Activated CD8-positive, alpha-beta memory T cell treated with anti-CD3 and anti-CD28 coated beads, Interleukin-2, amount 50 U/mL, for 48 hours (primary cell): Measurements from ENCODE around the gene AATF.

Experiments used
- DNase-seq: peaks from one replicate; pipeline ENCODE4 v3.0.0-alpha.2; 2020

The AATF gene

DNA sequence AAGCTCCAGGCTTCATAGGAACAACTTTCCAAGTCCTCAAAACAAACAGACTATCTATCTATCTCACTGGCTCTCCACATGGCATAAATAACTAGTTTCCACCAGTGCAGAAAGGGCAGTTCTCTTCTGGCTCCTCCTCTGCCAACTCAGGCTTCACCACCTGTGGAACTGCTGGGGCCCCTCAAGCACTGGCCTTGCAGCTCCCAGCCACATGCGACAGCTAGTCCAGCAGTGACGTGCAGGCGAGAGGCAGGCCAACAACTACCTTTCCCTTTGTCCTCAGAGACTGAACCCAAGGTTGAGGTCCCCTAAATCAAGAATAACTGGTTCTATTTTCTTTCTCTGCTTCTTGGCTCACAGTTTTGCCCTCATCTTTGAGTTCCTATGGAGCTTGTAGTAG lies 137.6 kb downstream of the AATF start:
- no peak for DNase-seq

DNA sequence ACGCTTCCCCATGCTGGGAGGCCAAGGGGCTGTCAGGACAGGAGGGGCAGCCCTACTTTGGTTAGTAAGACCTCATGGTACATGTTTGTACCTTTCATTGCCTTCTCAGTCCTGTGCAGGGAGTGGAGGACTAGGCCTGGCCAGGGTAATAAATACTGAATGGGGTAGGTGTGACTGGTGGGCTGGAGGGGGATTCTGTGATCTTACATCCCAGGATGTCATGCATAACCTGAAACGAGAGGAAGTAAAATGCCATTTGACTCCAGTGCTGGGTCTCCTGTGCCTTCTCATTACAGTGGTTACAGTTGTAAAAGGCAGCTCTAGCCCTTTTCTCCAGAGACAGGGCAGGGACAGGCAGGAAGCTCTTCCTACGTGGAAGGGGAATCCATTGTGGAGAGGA lies 138.2 kb downstream of the AATF start:
- DNase-seq: no peak

- no peak for DNase-seq
These were observed 138.9 kb downstream of the AATF start for GRCh38 chr17:37087683-37088082.

DNA sequence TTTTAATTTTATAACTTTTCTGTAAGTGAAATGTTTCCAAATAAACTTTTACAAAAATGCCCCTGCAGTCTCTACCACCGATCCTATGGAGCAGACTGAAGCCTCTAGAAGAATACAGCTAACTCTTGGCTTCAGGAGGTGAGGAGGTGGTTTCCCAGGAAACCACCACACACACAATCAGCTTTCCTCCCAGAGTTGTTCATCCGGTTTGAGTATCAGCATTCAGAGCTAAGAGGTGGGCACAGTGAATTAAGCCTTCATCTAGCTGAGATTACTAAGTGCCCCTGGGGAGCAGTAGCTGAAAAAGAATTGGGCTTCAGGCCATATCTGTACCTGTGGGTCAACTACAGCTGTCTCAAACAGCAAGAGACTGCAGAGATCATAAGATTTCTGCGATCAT lies 139.7 kb downstream of the AATF start:
- no peak for DNase-seq

DNA sequence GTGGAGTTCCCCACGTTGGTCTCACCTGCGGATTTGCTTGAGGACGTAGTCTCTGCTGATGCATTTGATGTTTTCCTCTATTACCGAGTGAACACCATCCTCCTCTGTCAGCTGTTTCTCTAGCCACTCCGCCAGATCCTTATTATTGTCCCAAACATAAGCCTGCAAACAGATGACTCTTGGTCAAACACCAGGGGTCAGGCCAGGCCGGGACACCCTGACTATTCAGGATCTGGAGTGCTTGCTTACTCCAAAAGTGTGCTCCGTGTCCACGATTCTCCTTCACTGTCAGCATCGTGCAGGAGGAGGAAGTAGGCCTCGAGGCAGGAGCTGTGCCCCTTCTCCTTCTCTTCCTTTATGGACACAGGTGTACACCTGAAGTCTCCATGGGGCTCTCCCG lies 140.2 kb downstream of the AATF start:
- DNase-seq: no peak

DNA sequence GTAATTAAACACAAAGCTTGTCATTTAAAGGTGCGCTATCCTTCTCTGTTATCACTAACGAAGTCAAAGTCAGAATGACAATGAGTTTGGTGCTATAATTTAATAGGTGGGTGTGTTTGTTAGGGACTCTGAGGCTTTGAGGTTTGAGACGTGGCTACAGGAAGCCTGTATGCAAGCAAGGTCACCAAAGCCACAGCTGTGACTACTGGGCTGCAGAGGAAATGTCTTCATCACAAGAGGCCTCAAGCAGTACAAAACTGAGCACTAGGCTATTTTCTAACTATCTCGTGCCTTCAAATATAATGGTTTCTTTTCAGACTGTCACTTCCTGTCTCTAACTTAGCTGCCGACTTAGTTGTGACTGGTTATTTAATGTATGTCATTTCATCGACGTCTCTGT lies 141.2 kb downstream of the AATF start:
- no peak for DNase-seq

DNA sequence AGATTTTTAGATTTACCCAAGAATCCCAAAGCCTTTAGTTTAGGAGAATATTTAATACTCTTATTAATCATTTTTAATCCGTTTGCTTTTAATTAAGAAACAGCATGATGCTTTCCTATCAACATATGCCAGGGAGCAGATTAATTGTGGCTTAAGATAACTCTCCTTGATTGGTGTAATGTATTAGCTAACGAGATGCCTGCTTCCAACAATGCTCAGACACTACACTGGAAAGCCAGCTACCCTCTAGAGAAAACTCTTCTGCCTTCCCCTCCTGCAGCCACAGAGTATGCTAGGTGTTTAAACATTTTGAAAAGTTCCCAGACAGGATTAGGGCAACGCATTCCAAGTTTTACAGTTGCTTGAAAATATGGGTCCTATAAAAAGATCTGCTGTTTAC lies 142.2 kb downstream of the AATF start:
- no peak for DNase-seq

DNA sequence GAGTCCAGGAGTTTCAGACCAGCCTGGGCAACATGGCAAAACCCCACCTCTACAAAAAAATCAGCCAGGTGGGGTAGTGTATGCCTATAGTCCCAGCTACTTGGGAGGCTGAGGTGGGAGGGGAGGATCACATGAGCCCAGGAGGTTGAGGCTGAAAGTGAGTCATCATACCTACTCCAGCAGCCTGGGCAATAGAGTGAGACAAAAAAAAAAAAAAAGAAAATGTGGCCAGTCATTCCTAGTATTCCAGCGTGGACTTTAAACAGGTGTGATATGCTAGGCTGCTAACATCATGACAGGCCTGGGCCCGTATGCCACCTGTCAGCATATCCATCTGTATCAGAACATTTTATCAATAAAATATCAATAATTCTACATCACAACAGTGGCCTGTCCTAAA lies 143.3 kb downstream of the AATF start:
- no peak for DNase-seq

GRCh38 chr17:37092701-37093100 lies 143.9 kb downstream of the AATF start:
- DNase-seq: no peak

GRCh38 chr17:37094391-37094790 lies 145.6 kb downstream of the AATF start:
- DNase-seq: no peak

DNA sequence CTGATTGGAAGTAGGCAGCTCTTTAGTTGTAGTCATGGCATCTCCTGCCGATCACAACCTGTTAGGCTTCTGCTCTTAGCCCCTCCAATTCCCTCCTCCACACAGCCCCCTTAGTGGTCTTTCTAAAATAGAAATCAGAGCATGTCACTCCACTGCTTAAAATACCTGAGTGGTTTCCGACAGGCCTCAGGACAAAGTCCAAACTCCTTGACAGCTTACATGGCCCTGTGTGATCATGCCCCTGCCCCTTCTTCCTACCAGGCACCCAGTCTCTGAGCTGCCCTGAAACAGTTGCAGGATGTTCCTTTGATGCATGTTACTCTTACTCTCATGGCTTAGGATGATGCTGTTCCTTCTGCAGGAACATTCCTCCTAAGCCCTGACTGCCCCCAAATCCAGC lies 147.3 kb downstream of the AATF start:
- DNase-seq: no peak

DNA sequence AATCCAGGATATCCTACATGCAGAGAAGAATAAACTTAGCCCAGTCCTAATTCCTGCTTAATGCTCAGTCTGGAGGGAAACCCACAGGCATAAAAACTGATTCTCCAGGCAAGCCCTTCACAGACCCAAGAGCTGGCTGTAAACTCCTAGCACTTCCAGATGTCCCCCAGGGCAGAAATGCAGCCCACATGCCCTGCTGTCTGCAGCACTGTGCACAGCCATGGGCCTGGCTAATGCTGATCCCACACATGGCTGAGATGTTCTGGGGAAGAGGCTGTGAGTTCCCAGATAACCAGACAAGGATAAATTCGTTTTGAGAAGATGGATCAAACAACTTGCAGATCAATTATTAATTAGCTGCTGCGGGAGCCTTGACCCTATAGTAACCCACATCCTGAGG lies 148.4 kb downstream of the AATF start:
- no peak for DNase-seq

- DNase-seq: no peak
These were observed 149.4 kb downstream of the AATF start for GRCh38 chr17:37098152-37098551.

- DNase-seq: no peak
These were observed 150.3 kb downstream of the AATF start for GRCh38 chr17:37098910-37099664.

DNA sequence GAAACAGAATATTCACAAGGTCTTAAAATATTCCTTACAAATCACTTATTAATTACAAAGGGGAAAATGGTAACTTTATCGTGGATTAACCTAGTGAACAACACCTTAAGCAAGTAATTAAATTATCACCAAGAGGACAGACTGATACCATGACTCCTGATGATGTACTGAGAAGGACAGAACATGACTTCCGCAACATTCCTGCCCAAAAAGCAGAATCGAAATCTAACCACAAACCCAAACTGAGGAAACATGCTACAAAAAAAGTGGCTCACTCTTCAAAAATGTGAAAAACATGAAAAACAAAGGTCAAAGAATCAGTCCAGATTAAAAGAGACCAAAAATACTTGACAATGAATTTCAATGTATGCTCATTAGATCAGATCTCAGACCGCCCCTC lies 151.5 kb downstream of the AATF start:
- no peak for DNase-seq

DNA sequence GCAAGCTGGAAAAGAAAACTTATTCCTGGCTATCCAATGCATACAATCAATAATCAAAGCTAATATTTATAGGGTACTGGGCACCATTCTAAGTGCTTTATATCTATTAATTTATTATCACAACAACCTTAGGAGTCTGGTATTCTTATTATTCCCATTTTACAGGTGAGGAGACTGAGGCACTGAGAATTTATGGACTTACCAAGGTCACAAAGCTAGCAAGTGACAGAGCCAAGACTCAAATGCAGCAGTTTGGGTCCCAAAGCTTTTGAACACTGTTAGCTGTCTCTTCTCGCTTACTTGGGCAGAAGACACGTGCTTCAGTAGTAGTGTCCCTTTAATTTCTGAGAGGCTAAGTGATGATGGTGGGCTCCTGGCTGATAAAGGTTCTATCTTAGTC lies 152.6 kb downstream of the AATF start:
- DNase-seq: no peak

DNA sequence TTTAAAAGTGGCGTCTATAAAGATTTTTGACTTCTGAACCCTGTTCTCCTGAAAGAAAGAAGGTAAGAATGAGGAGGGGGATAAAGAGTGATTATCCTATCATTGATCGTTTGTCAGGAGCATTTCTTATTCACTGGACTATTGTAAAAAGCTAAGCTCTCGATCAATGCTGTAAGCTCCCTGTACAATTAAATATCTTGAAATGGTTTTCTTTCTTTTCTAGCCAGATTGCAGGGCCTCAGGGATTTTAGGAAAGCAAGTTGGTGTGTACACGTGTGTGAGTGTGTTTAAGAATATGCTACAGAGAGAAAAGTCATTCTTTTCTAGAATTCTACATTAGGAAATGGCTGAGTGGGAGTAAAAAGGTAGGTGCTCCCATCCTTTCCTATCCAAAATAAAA lies 154.5 kb downstream of the AATF start:
- no peak for DNase-seq

DNA sequence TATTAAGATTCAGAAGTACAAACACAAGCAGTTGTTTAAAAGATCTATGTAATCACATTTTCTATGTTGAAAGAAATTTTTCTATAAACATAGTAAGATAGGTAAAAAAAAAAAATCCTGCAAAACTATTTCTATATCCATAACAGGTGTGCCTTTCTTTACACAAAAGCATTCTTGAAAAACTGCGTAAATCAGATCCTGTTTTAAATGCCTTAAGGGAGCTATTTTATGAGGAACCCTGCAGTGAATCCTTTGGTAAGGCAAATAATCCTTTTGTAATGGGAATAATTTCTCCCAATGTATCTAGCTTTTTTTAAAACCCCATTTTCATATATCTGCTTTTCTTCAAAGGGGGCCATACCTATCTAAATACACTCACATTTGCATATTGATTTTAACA lies 157.3 kb downstream of the AATF start:
- DNase-seq: no peak
